ENCODE data around the gene METTL8. TPM values are rescaled to one million over a fixed set of nuclear protein-coding genes. Genes with fewer than 3 reads are reported as not detected.

Gene METTL8
- total RNA-seq, 1 donor from 2014 or later: 26.7 TPM

- no peak for DNase-seq (ENCODE audit: low read depth)
- H3K4me3 ChIP-seq (ENCODE audit: low read depth, low read length): no peak overlapping the region
- H3K36me3 ChIP-seq (ENCODE audit: control insufficient read depth, insufficient read depth, low read length): no peaks in the 10 kb centered on the region
- no peaks in the 10 kb centered on the region for H3K27me3 ChIP-seq (ENCODE audit: control insufficient read depth, insufficient read depth, low read length)
- no peak for TF ChIP-seq CTCF (IDR thresholded peaks at IDR 0.05; ENCODE audit: insufficient read depth, low read length, poor library complexity, severe bottlenecking)
These were observed 24.3 kb downstream of the METTL8 start for GRCh38 chr2:171409436-171409971.

DNA sequence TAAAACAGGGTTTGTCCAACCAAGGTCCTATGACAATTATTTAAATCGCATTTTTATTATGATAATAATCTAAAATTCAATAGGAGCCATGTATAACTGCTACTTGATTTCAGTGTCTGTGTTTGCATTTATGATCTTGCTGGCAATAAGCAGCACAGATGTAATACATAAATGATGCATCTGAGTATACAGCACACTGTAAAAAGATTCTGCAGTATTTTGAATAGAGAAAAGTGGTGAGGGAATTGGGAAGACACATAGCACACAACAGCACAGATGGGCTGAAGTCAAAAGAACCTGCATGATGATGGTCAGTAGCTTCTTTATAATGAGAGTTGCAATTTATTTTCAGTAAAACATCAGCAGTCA lies 26.1 kb downstream of the METTL8 start:
- no peaks in the 10 kb centered on the region for H3K27me3 ChIP-seq (ENCODE audit: control insufficient read depth, insufficient read depth, low read length)
- no peak for DNase-seq (ENCODE audit: low read depth)
- TF ChIP-seq CTCF (IDR thresholded peaks at IDR 0.05; ENCODE audit: insufficient read depth, low read length, poor library complexity, severe bottlenecking): no peak
- no peaks in the 10 kb centered on the region for H3K36me3 ChIP-seq (ENCODE audit: control insufficient read depth, insufficient read depth, low read length)
- H3K4me3 ChIP-seq (ENCODE audit: low read depth, low read length): no peak overlapping the region

DNA sequence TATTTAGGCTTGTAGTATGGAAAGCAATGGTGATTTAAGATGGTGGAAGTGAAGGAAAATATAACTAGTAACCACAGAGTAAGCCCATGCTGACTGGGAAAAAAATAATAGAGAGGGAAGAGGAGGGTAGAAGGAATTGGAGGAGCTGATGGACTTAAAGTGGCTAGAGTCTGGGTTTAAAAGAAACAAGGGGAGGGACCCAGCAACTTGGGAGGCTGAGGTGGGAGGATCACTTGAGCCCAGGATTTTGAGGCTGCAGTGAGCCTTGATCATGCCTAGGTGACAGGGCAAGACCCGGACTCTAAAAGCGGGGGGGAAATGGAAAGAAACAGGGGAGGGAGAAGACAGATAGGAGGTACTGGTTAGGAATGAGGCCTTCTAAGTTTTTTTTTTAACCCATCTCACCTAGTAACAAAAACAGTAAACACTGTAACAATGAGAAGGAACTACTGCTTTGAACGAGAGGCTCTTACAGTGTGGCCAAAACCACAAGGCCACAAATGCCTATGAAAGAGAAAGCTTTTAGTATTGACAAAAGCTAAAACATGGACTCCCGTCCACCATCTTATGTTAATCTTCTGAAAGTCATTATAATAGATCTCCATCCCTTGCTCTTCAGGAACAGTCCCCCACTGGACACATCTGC lies 26.6 kb downstream of the METTL8 start:
- TF ChIP-seq CTCF (IDR thresholded peaks at IDR 0.05; ENCODE audit: insufficient read depth, low read length, poor library complexity, severe bottlenecking): no peak
- no peak for DNase-seq (ENCODE audit: low read depth)
- Histone ChIP-seq H3K4me3 (ENCODE audit: low read depth, low read length) (no peak overlapping the region), H3K27me3 (ENCODE audit: control insufficient read depth, insufficient read depth, low read length) (no peaks in the 10 kb centered on the region), H3K36me3 (ENCODE audit: control insufficient read depth, insufficient read depth, low read length) (no peaks in the 10 kb centered on the region)

DNA sequence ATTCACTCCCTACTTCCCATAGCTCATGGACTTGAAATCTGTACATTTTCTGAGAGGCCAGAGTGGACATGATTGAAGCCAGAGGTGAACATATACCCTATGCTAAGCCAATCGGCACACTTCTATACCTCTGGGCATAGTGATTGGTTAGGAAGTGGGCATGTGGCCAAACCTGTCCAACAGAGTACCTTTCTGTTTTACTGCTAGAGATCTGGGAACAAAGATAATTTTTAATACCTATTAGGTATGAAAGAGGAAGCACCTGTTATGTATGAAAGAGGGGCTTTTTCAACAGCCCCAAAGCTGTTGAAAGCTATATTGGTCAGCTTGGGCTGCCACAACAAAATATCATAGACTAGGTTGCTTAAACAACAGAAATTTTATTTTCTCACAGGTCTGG lies 27.7 kb downstream of the METTL8 start:
- no peak for TF ChIP-seq CTCF (IDR thresholded peaks at IDR 0.05; ENCODE audit: insufficient read depth, low read length, poor library complexity, severe bottlenecking)
- no peak for DNase-seq (ENCODE audit: low read depth)

DNA sequence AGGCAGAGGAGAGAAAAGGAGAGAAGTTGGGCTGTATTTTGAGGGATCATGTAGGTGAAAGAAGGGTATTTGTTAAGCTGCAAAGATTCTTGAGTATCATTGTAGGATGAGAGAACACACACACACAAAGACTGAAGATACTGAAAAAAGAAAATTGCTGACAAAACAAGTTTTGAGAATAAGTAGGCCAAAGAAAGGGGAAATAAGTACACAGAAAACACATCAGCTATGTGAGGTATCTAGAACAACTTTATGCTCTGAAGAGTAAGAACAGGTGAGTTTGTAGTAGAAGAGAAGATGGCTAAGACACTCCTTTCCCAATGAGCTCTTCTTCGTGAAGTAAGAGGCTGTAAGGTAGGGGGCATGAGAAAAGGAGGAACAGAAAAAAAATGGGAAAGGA lies 28.2 kb downstream of the METTL8 start:
- no peaks in the 10 kb centered on the region for H3K36me3 ChIP-seq (ENCODE audit: control insufficient read depth, insufficient read depth, low read length)
- DNase-seq (ENCODE audit: low read depth): no peak
- H3K4me3 ChIP-seq (ENCODE audit: low read depth, low read length): no peak overlapping the region
- no peak for TF ChIP-seq CTCF (IDR thresholded peaks at IDR 0.05; ENCODE audit: insufficient read depth, low read length, poor library complexity, severe bottlenecking)
- no peaks in the 10 kb centered on the region for H3K27me3 ChIP-seq (ENCODE audit: control insufficient read depth, insufficient read depth, low read length)

More for the DNA sequence above, 27.7 kb downstream of the METTL8 start:
- Histone ChIP-seq H3K36me3 (ENCODE audit: control insufficient read depth, insufficient read depth, low read length) (no peaks in the 10 kb centered on the region), H3K27me3 (ENCODE audit: control insufficient read depth, insufficient read depth, low read length) (no peaks in the 10 kb centered on the region), H3K4me3 (ENCODE audit: low read depth, low read length) (no peak overlapping the region)

- Histone ChIP-seq H3K27me3 (ENCODE audit: control insufficient read depth, insufficient read depth, low read length) (no peaks in the 10 kb centered on the region), H3K4me3 (ENCODE audit: low read depth, low read length) (no peak overlapping the region), H3K36me3 (ENCODE audit: control insufficient read depth, insufficient read depth, low read length) (no peaks in the 10 kb centered on the region)
- no peak for DNase-seq (ENCODE audit: low read depth)
- TF ChIP-seq CTCF (IDR thresholded peaks at IDR 0.05; ENCODE audit: insufficient read depth, low read length, poor library complexity, severe bottlenecking): no peak
These were observed 29.1 kb downstream of the METTL8 start for GRCh38 chr2:171404719-171405118.

Data from kidney epithelial cell (primary cell).